HepG2 (cell line): ENCODE results near the gene PDS5B. TPM values are rescaled to one million over a fixed set of nuclear protein-coding genes. Genes with fewer than 3 reads are reported as not detected.

Experiments used
- GABPA ChIP-seq, 2 experiments: IDR thresholded peaks; 2 replicates each; pipeline ENCODE4 v1.6.1; 2011 to 2016; ENCODE audit warnings: low read depth in 2 of 2, low read length in 1 of 2, missing biosample characterization in 1 of 2, missing genetic modification characterization in 1 of 2
- MAFG ChIP-seq: sonication (generic); formaldehyde crosslinking; IDR thresholded peaks from 2 replicates; pipeline ENCODE4 v1.5.1; 2020; ENCODE audit warnings: mild to moderate bottlenecking, missing genetic modification reagents
- NR2C2 ChIP-seq: sonication (generic); formaldehyde crosslinking; IDR thresholded peaks from 2 replicates; pipeline ENCODE4 v1.4.0; 2020; ENCODE audit warnings: missing genetic modification reagents, mild to moderate bottlenecking, moderate library complexity, borderline replicate concordance
- RCOR2 ChIP-seq: IDR thresholded peaks from 2 replicates; pipeline ENCODE4 v1.6.1; 2016; ENCODE audit warnings: missing biosample characterization, missing genetic modification reagents
- SIX1 ChIP-seq: sonication (generic); formaldehyde crosslinking; IDR thresholded peaks from 2 replicates; pipeline ENCODE4 v1.4.0; 2020; ENCODE audit warnings: missing genetic modification reagents, borderline replicate concordance
- ZNF567 ChIP-seq: sonication (generic); formaldehyde crosslinking; IDR thresholded peaks from 2 replicates; pipeline ENCODE4 v1.8.1; 2023; ENCODE audit warnings: mild to moderate bottlenecking, missing genetic modification reagents, borderline replicate concordance
- ZSCAN12 ChIP-seq: sonication (generic); formaldehyde crosslinking; IDR thresholded peaks from 2 replicates; pipeline ENCODE4 v1.9.0; 2021; ENCODE audit warnings: mild to moderate bottlenecking, missing genetic modification reagents
- polyA plus RNA-seq, 8 experiments: library from polyadenylated mRNA; depleted of rRNA in 3 of 8; stranded (reverse) in 7 of 8; unstranded in 1 of 8; fragments of >200 nt; fragmentation: Illumina TruSeq in 4 of 8; extraction: Trizol in 4 of 8; gene quantifications; 2 replicates each; pipeline versions ENCODE4 v1.2.1 to v1.2.3, GENCODE V29; 2011 to 2016; ENCODE audit warnings: low read depth in 4 of 8, missing spikeins in 1 of 8, mixed read lengths in 1 of 8; ENCODE audit not compliant: insufficient read depth in 1 of 8
- total RNA-seq, 5 experiments: library from RNA; depleted of rRNA; stranded (reverse); fragments of >200 nt; fragmentation: Illumina TruSeq; extraction: Trizol; gene quantifications; 2 replicates each; pipeline ENCODE4 v1.2.3, GENCODE V29; 2016; ENCODE audit warnings: low read depth in 1 of 5
- TF ChIP-seq, protein P1 (sequence below): sonication (generic); formaldehyde crosslinking; IDR thresholded peaks from 2 replicates; pipeline ENCODE4 v1.9.0; 2022; ENCODE audit warnings: missing genetic modification reagents, mild to moderate bottlenecking, borderline replicate concordance
- TF ChIP-seq, protein P2 (sequence below): sonication (generic); IDR thresholded peaks from 2 replicates; pipeline ENCODE4 v1.6.1; 2016; ENCODE audit warnings: low read depth, borderline replicate concordance
- TF ChIP-seq, protein P3 (sequence below): sonication (generic); formaldehyde crosslinking; IDR thresholded peaks from 2 replicates; pipeline ENCODE4 v1.5.0; 2020; ENCODE audit warnings: missing genetic modification reagents

The PDS5B gene
- total and polyA plus RNA-seq, 2 of the 13 experiments (the other 11 are each of a cell fraction or from before 2014, with no cell fraction given), result 5.8 to 24.6 TPM

DNA sequence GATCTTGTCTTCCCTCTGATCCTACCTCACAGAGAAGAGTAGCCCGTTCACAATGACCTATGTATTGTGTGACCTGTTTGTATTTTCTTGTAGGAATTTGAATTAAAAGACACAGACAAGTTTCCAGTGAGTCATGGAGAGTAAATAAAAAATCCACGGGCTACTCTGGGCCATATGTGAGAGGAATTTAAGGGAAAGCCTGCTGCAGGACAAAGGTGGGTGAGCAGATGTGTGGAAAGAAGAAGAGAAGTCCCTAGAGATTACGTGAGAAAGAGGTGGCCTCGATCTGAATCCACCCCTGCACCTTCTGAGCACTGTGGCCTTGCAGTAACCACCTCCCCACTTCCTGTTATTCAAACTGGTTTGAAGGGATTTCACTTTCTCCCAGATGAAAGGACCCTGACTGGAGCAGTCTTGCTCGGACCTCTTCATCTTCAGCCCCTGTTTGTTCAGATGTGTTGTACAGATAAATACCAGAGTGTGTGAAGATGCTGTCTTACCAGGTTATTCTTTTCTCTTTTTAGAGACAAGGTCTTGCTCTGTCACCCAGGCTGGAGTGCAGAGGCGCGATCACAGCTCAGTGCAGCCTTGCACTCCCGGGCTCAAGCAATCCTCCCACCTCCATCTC lies 205.4 kb downstream of the PDS5B start (continued):
- TF ChIP-seq, protein P1, sequence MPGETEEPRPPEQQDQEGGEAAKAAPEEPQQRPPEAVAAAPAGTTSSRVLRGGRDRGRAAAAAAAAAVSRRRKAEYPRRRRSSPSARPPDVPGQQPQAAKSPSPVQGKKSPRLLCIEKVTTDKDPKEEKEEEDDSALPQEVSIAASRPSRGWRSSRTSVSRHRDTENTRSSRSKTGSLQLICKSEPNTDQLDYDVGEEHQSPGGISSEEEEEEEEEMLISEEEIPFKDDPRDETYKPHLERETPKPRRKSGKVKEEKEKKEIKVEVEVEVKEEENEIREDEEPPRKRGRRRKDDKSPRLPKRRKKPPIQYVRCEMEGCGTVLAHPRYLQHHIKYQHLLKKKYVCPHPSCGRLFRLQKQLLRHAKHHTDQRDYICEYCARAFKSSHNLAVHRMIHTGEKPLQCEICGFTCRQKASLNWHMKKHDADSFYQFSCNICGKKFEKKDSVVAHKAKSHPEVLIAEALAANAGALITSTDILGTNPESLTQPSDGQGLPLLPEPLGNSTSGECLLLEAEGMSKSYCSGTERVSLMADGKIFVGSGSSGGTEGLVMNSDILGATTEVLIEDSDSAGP (CRISPR knock-in tag), result no peak
- no peak for TF ChIP-seq GABPA (IDR thresholded peaks at IDR 0.05; ENCODE audit: low read depth, low read length)
- TF ChIP-seq GABPA (CRISPR knock-in tag; IDR thresholded peaks at IDR 0.05; ENCODE audit: low read depth), result no peak
- TF ChIP-seq, protein P2, sequence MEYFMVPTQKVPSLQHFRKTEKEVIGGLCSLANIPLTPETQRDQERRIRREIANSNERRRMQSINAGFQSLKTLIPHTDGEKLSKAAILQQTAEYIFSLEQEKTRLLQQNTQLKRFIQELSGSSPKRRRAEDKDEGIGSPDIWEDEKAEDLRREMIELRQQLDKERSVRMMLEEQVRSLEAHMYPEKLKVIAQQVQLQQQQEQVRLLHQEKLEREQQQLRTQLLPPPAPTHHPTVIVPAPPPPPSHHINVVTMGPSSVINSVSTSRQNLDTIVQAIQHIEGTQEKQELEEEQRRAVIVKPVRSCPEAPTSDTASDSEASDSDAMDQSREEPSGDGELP, result no peak
- no peak for TF ChIP-seq ZSCAN12 (CRISPR knock-in tag)
- TF ChIP-seq RCOR2, result no peak
- TF ChIP-seq SIX1, result no peak
- no peak for TF ChIP-seq MAFG (CRISPR knock-in tag)
- no peak for TF ChIP-seq NR2C2 (CRISPR knock-in tag)
- no peak for TF ChIP-seq ZNF567
- TF ChIP-seq, protein P3, sequence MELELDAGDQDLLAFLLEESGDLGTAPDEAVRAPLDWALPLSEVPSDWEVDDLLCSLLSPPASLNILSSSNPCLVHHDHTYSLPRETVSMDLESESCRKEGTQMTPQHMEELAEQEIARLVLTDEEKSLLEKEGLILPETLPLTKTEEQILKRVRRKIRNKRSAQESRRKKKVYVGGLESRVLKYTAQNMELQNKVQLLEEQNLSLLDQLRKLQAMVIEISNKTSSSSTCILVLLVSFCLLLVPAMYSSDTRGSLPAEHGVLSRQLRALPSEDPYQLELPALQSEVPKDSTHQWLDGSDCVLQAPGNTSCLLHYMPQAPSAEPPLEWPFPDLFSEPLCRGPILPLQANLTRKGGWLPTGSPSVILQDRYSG (CRISPR knock-in tag), result no peak
